IPS DF 4.7 (cell line): ENCODE measurements around the gene ZFP92.

ENCODE experiments used
- DNase-seq: peaks from one replicate; pipeline ENCODE4 v3.0.0-alpha.2; 2013; ENCODE audit warnings: low spot score; ENCODE audit errors: extremely low read depth

ZFP92 gene

GRCh38 chrX:153455571-153455970 is 44.3 kb downstream of the ZFP92 start:
- DNase-seq: no peak

- DNase-seq: no peak
Observed at GRCh38 chrX:153456161-153456560, 44.9 kb downstream of the ZFP92 start.

- DNase-seq: no peak
Observed at GRCh38 chrX:153456704-153457103, 45.4 kb downstream of the ZFP92 start.

GRCh38 chrX:153457136-153457825 is 46.0 kb downstream of the ZFP92 start:
- DNase-seq: no peak

GRCh38 chrX:153457827-153458466 is 46.7 kb downstream of the ZFP92 start:
- DNase-seq: no peak

GRCh38 chrX:153458476-153458875 is 47.2 kb downstream of the ZFP92 start:
- DNase-seq: no peak

- no peak for DNase-seq
Observed at GRCh38 chrX:153459986-153460385, 48.7 kb downstream of the ZFP92 start.

- DNase-seq: no peak
Observed at GRCh38 chrX:153460826-153461225, 49.6 kb downstream of the ZFP92 start.
